ENCODE data around the gene PLPP7. TPM values are rescaled to one million over a fixed set of nuclear protein-coding genes. Genes with fewer than 3 reads are reported as not detected.

PLPP7 gene
- total RNA-seq: 16.9 and 19.4 TPM in 2 replicates

GRCh38 chr9:131289301-131290035, at the start of gene PLPP7:
Gene PLPP7, plus strand, starts transcription at chr9:131289723. Its CDS starts 275 bp downstream, at chr9:131289998.

GRCh38 chr9:131276094-131276888, 13.2 kb upstream of the PLPP7 start, which contains the start of gene FAM78A:
Gene FAM78A, minus strand, starts transcription at chr9:131276510. Its CDS starts 331 bp downstream, at chr9:131276179.

Other genes starting within 250 kb of the PLPP7 start
- 0.56 and 0.58 TPM in 2 replicates for gene AIF1L, start 193.2 kb upstream of the PLPP7 start, total RNA-seq
- gene NUP214, start 164.1 kb upstream of the PLPP7 start, total RNA-seq: 8.6 and 8.7 TPM in 2 replicates
- gene FAM78A, start 13.2 kb upstream of the PLPP7 start, total RNA-seq: 0.85 and 1.2 TPM in 2 replicates
- gene PRRC2B, start 104.4 kb downstream of the PLPP7 start, total RNA-seq: 33.5 and 51.6 TPM in 2 replicates
- gene POMT1, start 213.2 kb downstream of the PLPP7 start, total RNA-seq: 21.9 and 29.0 TPM in 2 replicates
- gene UCK1, start 241.5 kb downstream of the PLPP7 start, total RNA-seq: 12.7 and 19.4 TPM in 2 replicates

Measured in regular cardiac myocyte (primary cell).